HCT116 (cell line): ENCODE results near the gene NOD1. TPM values are rescaled to one million over a fixed set of nuclear protein-coding genes. Genes with fewer than 3 reads are reported as not detected.

Source experiments
- ATAC-seq: fragments of 200-7000 bp; cut with Tn5 transposase; 2 replicates; pipeline ENCODE4 v1.9.1; 2020; ENCODE audit warnings: mild to moderate bottlenecking, moderate library complexity
- BruUV-seq: library from RNA; stranded (reverse); fragments of 400-500 nt; replicated peaks from 2 replicates; lab custom pipeline; 2021; lab: Mats Ljungman, UMichigan
- CTCF ChIA-PET: fragments of 300-600 bp; sonication (Branson Sonifier 250); formaldehyde crosslinking; loops from one replicate; lab custom pipeline; 2021; ENCODE audit warnings: antibody characterized with exemption; lab: Charles Lee
- POLR2A ChIA-PET: fragments of 300-600, 350-600 bp; sonication (Branson Sonifier 250); formaldehyde crosslinking; loops from one replicate; lab custom pipeline; 2021; ENCODE audit warnings: antibody characterized with exemption; lab: Charles Lee
- RAD21 ChIA-PET, 2 experiments: fragments of 300-600 bp; sonication (Branson Sonifier 250); formaldehyde crosslinking; loops; one replicate each; lab custom pipeline; 2023; ENCODE audit warnings: low total read pairs in 2 of 2; ENCODE audit not compliant: uncharacterized antibody in 2 of 2, unreplicated experiment in 2 of 2, low non-redundant PET in 1 of 2; lab: Charles Lee
- DNase-seq: peaks from one replicate; pipeline ENCODE4 v3.0.0-alpha.2; 2010; ENCODE audit warnings: low read depth, low spot score
- H2AFZ ChIP-seq: fragments of 200-600 bp; shearing (Covaris generic), sonication (generic); 2 replicates; pipeline ENCODE4 v1.6.1; 2017; ENCODE audit warnings: low read depth, mixed run types, mixed read lengths, antibody characterized with exemption, low read length; ENCODE audit not compliant: poor library complexity, severe bottlenecking
- H3K27ac ChIP-seq: 2 replicates; pipeline ENCODE4 v1.5.1; 2012; ENCODE audit warnings: low read depth, low read length
- H3K27me3 ChIP-seq: fragments of 200-600 bp; sonication (generic); 2 replicates; pipeline ENCODE4 v1.6.1; 2016; ENCODE audit warnings: mixed run types, low read length, mixed read lengths; ENCODE audit not compliant: insufficient read depth
- H3K36me3 ChIP-seq, 2 experiments: fragments of 200-500 bp in 1 of 2; fragments of 200-600 bp in 1 of 2; sonication (Bioruptor generic) in 1 of 2; sonication (generic) in 1 of 2; 2 replicates each; pipeline versions ENCODE4 v1.5.1 to v1.6.1; 2014 to 2016; ENCODE audit warnings: low read length in 2 of 2, inconsistent platforms in 1 of 2, mixed read lengths in 1 of 2, mixed run types in 1 of 2; ENCODE audit not compliant: insufficient read depth in 2 of 2, control insufficient read depth in 1 of 2
- H3K4me1 ChIP-seq, 2 experiments: fragments of 200-600 bp in 1 of 2; sonication (generic) in 1 of 2; 2 replicates each; pipeline versions ENCODE4 v1.5.1 to v1.6.1; 2012 to 2017; ENCODE audit warnings: low read length in 2 of 2, inconsistent platforms in 1 of 2, mild to moderate bottlenecking in 1 of 2, mixed read lengths in 1 of 2, mixed run types in 1 of 2, moderate library complexity in 1 of 2; ENCODE audit not compliant: insufficient read depth in 2 of 2, control insufficient read depth in 1 of 2
- H3K4me2 ChIP-seq: fragments of 200-600 bp; sonication (generic); 2 replicates; pipeline ENCODE4 v1.6.1; 2017; ENCODE audit warnings: mixed run types, low read length, mixed read lengths
- H3K4me3 ChIP-seq, 2 experiments: fragments of 200-600 bp in 1 of 2; sonication (generic) in 1 of 2; replicated peaks in 1 of 2; 2 replicates each; pipeline ENCODE4 v1.5.1; 2011 to 2016; ENCODE audit warnings: low read length in 2 of 2, control low read depth in 1 of 2, low read depth in 1 of 2, mild to moderate bottlenecking in 1 of 2, mixed read lengths in 1 of 2, mixed run types in 1 of 2
- H3K79me2 ChIP-seq: fragments of 200-600 bp; sonication (generic); 2 replicates; pipeline ENCODE4 v1.6.1; 2017; ENCODE audit warnings: mild to moderate bottlenecking, mixed run types, low read length, moderate library complexity, mixed read lengths; ENCODE audit not compliant: insufficient read depth
- H3K9ac ChIP-seq: fragments of 200-600 bp; sonication (generic); 2 replicates; pipeline ENCODE4 v1.6.1; 2016; ENCODE audit warnings: low read length, mixed read lengths
- H3K9me2 ChIP-seq: fragments of 200-600 bp; sonication (generic), shearing (Covaris generic); 2 replicates; pipeline ENCODE4 v1.6.1; 2017; ENCODE audit warnings: mixed run types, mild to moderate bottlenecking, moderate library complexity; ENCODE audit not compliant: insufficient read depth
- H3K9me3 ChIP-seq, 2 experiments: fragments of 200-500 bp in 1 of 2; fragments of 200-600 bp in 1 of 2; sonication (Bioruptor generic) in 1 of 2; sonication (generic) in 1 of 2; 2 replicates each; pipeline ENCODE4 v1.6.1; 2014 to 2017; ENCODE audit warnings: low read length in 2 of 2, mixed read lengths in 2 of 2, inconsistent platforms in 1 of 2, low read depth in 1 of 2, mild to moderate bottlenecking in 1 of 2, mixed run types in 1 of 2, moderate library complexity in 1 of 2; ENCODE audit not compliant: control insufficient read depth in 1 of 2, insufficient read depth in 1 of 2
- H4K20me1 ChIP-seq: fragments of 200-600 bp; sonication (generic), shearing (Covaris generic); 2 replicates; pipeline ENCODE4 v1.6.1; 2017; ENCODE audit warnings: mixed run types, mild to moderate bottlenecking, moderate library complexity; ENCODE audit not compliant: insufficient read depth
- CBX3 ChIP-seq: IDR thresholded peaks from 2 replicates; pipeline ENCODE4 v1.6.1; 2012; ENCODE audit warnings: low read depth
- EZH2 ChIP-seq: fragments of 200-600 bp; sonication (generic); IDR thresholded peaks from 2 replicates; pipeline ENCODE4 v1.6.1; 2017; ENCODE audit warnings: antibody characterized with exemption, mixed run types
- JUND ChIP-seq: IDR thresholded peaks from 2 replicates; pipeline ENCODE4 v1.6.1; 2012
- RAD21 ChIP-seq: IDR thresholded peaks from 2 replicates; pipeline ENCODE4 v1.6.1; 2012; ENCODE audit warnings: low read depth, mild to moderate bottlenecking
- SP1 ChIP-seq: IDR thresholded peaks from 2 replicates; pipeline ENCODE4 v1.6.1; 2012; ENCODE audit warnings: low read depth
- SRF ChIP-seq: IDR thresholded peaks from 2 replicates; pipeline ENCODE4 v1.6.1; 2012; ENCODE audit warnings: low read depth
- TCF7L2 ChIP-seq: IDR thresholded peaks from 2 replicates; pipeline ENCODE4 v1.7.0; 2011; ENCODE audit warnings: borderline replicate concordance, inconsistent platforms; ENCODE audit not compliant: insufficient read depth, insufficient read length; ENCODE audit errors: extremely low read depth
- YY1 ChIP-seq: IDR thresholded peaks from 2 replicates; pipeline ENCODE4 v1.6.1; 2011; ENCODE audit warnings: low read length, low read depth, moderate library complexity, mild to moderate bottlenecking; ENCODE audit not compliant: insufficient replicate concordance; ENCODE audit errors: extremely low read depth
- ZNF274 ChIP-seq: fragments of 200-500 bp; sonication (Bioruptor generic); IDR thresholded peaks from 2 replicates; pipeline ENCODE4 v1.6.1; 2014; ENCODE audit warnings: mild to moderate bottlenecking, low read depth, low read length, inconsistent platforms
- intact Hi-C: fragments of 100-400 bp; cut with micrococcal nuclease; formaldehyde crosslinking; loops from 2 replicates; pipeline ENCODE4 v1.10.0; 2022
- total RNA-seq: library from RNA; stranded (reverse); gene quantifications from one replicate; pipeline ENCODE4 v1.2.1, GENCODE V29; 2021; ENCODE audit not compliant: unreplicated experiment
- TF ChIP-seq, protein P1 (sequence below): IDR thresholded peaks from 2 replicates; pipeline ENCODE4 v1.6.1; 2012
- TF ChIP-seq, protein P2 (sequence below): IDR thresholded peaks from 2 replicates; pipeline ENCODE4 v1.6.1; 2011; ENCODE audit warnings: mild to moderate bottlenecking, low read length, moderate library complexity; ENCODE audit not compliant: insufficient replicate concordance; ENCODE audit errors: extremely low read depth
- TF ChIP-seq, protein P3 (sequence below), 3 experiments: fragments of 200-600 bp in 1 of 3; sonication (generic) in 1 of 3; IDR thresholded peaks in 2 of 3; conservative IDR thresholded peaks in 1 of 3; 2 replicates each; pipeline ENCODE4 v1.5.1; 2012 to 2017; ENCODE audit warnings: low read depth in 2 of 3, low read length in 2 of 3, antibody characterized with exemption in 1 of 3, borderline replicate concordance in 1 of 3, control low read depth in 1 of 3, mild to moderate bottlenecking in 1 of 3, mixed read lengths in 1 of 3, mixed run types in 1 of 3, moderate library complexity in 1 of 3; ENCODE audit not compliant: insufficient read depth in 1 of 3

NOD1 gene
- total RNA-seq, 1 experiment from 2014 or later: 5.9 TPM

DNA sequence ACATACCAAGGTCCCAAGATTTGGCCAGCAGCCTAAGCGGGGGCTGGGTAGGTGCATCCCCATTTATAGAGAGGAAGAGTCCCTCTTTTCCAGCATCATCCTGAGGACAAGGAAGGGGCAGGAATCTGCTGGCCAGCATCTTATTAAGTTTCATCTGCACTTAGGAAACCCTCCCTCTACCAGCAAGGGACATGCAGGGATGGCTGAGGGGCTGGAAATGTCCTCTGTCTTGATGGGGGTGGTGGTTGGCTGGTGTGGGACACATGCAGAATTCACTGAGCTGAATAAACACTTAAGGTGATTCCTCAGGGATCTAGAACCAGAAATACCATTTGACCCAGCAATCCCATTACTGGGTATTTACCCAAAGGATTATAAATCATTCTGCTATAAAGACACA lies 42.1 kb downstream of the NOD1 start:
- H2AFZ ChIP-seq: no peak overlapping the region
- no peaks in the 10 kb centered on the region for H3K9me3 ChIP-seq
- H3K9ac ChIP-seq: no peak overlapping the region
- DNase-seq (no peak), ATAC-seq (no peak)
- no peak overlapping the region for H3K4me3 ChIP-seq
- no peaks in the 10 kb centered on the region; the same call in 1 of the 2 replicates for H4K20me1 ChIP-seq
- no TSS peak for BruUV-seq
- RAD21 ChIA-PET: no interaction called here
- TF ChIP-seq EZH2: no peak
- TF ChIP-seq, protein P1, sequence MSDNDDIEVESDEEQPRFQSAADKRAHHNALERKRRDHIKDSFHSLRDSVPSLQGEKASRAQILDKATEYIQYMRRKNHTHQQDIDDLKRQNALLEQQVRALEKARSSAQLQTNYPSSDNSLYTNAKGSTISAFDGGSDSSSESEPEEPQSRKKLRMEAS: no peak
- H3K9me2 ChIP-seq: no peaks in the 10 kb centered on the region
- no peaks in the 10 kb centered on the region for H3K27me3 ChIP-seq
- H3K36me3 ChIP-seq: 0 out of 4 replicates have a peak, but pooled peaks cover 0 to 3% of the 10 kb centered on the region in 2 experiments
- no peaks in the 10 kb centered on the region for H3K79me2 ChIP-seq
- intact Hi-C loops: no loop called here
- POLR2A ChIA-PET: no interaction called here
- H3K27ac ChIP-seq: no peak overlapping the region
- CTCF ChIA-PET: no interaction called here
- no peaks in the 10 kb centered on the region for H3K4me1 ChIP-seq
- H3K4me2 ChIP-seq: no peak overlapping the region

DNA sequence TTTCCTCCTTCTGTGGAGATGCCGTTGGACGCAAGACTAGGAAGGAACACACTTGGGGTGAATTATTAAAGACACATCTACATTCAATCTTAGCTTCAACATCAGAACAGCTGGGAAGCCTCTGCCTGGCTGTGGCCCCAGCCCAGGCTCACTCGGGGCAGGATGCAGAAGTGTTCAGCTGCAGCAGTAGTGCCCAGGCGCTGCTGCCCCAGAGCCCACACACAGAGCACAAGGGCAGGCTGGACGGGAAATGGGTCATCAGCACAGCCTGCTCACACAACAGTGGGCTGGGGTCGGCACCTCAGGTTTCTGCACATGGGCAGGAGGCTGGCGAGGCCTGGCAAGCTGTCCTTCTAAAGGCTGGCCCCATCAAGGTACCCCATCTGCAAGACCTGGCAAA lies 42.5 kb downstream of the NOD1 start:
- intact Hi-C loops: no loop called here
- no peaks in the 10 kb centered on the region for H3K9me3 ChIP-seq
- ChIA-PET CTCF (no interaction called here), RAD21 (no interaction called here), POLR2A (no interaction called here)
- no peak for ATAC-seq
- no TSS peak for BruUV-seq
- no peaks in the 10 kb centered on the region for H3K9me2 ChIP-seq
- no peaks in the 10 kb centered on the region; a peak in 1 of 4 replicates for H3K4me1 ChIP-seq
- no peak overlapping the region for H2AFZ ChIP-seq
- H3K4me2 ChIP-seq: no peak overlapping the region
- H3K79me2 ChIP-seq: no peaks in the 10 kb centered on the region
- no peaks in the 10 kb centered on the region; the same call in 1 of the 2 replicates for H4K20me1 ChIP-seq
- DNase-seq: no peak
- 0 out of 4 replicates have a peak, but pooled peaks cover 0 to 3% of the 10 kb centered on the region in 2 experiments for H3K36me3 ChIP-seq
- no peak overlapping the region for H3K9ac ChIP-seq
- H3K27ac ChIP-seq: no peak overlapping the region
- H3K4me3 ChIP-seq: no peak overlapping the region
- no peaks in the 10 kb centered on the region for H3K27me3 ChIP-seq
- no peak for TF ChIP-seq CBX3
- TF ChIP-seq, protein P2, sequence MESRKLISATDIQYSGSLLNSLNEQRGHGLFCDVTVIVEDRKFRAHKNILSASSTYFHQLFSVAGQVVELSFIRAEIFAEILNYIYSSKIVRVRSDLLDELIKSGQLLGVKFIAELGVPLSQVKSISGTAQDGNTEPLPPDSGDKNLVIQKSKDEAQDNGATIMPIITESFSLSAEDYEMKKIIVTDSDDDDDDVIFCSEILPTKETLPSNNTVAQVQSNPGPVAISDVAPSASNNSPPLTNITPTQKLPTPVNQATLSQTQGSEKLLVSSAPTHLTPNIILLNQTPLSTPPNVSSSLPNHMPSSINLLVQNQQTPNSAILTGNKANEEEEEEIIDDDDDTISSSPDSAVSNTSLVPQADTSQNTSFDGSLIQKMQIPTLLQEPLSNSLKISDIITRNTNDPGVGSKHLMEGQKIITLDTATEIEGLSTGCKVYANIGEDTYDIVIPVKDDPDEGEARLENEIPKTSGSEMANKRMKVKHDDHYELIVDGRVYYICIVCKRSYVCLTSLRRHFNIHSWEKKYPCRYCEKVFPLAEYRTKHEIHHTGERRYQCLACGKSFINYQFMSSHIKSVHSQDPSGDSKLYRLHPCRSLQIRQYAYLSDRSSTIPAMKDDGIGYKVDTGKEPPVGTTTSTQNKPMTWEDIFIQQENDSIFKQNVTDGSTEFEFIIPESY: no peak
- no peak for TF ChIP-seq SP1
- TF ChIP-seq TCF7L2: no peak
- TF ChIP-seq ZNF274: no peak
- TF ChIP-seq SRF: no peak
- TF ChIP-seq YY1: no peak
- TF ChIP-seq JUND: no peak
- TF ChIP-seq, protein P3, sequence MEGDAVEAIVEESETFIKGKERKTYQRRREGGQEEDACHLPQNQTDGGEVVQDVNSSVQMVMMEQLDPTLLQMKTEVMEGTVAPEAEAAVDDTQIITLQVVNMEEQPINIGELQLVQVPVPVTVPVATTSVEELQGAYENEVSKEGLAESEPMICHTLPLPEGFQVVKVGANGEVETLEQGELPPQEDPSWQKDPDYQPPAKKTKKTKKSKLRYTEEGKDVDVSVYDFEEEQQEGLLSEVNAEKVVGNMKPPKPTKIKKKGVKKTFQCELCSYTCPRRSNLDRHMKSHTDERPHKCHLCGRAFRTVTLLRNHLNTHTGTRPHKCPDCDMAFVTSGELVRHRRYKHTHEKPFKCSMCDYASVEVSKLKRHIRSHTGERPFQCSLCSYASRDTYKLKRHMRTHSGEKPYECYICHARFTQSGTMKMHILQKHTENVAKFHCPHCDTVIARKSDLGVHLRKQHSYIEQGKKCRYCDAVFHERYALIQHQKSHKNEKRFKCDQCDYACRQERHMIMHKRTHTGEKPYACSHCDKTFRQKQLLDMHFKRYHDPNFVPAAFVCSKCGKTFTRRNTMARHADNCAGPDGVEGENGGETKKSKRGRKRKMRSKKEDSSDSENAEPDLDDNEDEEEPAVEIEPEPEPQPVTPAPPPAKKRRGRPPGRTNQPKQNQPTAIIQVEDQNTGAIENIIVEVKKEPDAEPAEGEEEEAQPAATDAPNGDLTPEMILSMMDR (IDR thresholded peaks at IDR 0.05 in 2 of 3, conservative IDR thresholded peaks at IDR 0.05 in 1 of 3; ENCODE audit: borderline replicate concordance in 1 of 3, insufficient read depth in 1 of 3, low read depth in 2 of 3, low read length in 2 of 3): no peak
- no peak for TF ChIP-seq RAD21
